Mesenchymal stem cell (in vitro differentiated cells and primary cell): Measurements from ENCODE around the gene SEC24A.

Experiments
- DNase-seq: peaks from one replicate; pipeline ENCODE4 v3.0.0-alpha.2; 2013
- H2AFZ ChIP-seq: one replicate; pipeline ENCODE4 v1.6.1; 2013; ENCODE audit warnings: low read depth, mild to moderate bottlenecking, control low read depth, inconsistent platforms, low read length, moderate library complexity
- H2AK5ac ChIP-seq: 2 replicates; pipeline ENCODE4 v1.6.1; 2013; ENCODE audit warnings: low read length, moderate library complexity, mild to moderate bottlenecking, inconsistent platforms; ENCODE audit not compliant: severe bottlenecking
- H2BK120ac ChIP-seq: one replicate; pipeline ENCODE4 v1.6.1; 2013; ENCODE audit warnings: low read depth, mild to moderate bottlenecking, inconsistent platforms, low read length, moderate library complexity
- H2BK12ac ChIP-seq, 2 experiments: one replicate each; pipeline ENCODE4 v1.6.1; 2013; ENCODE audit warnings: inconsistent platforms in 2 of 2, low read length in 2 of 2, mild to moderate bottlenecking in 2 of 2, moderate library complexity in 2 of 2, control low read depth in 1 of 2
- H2BK15ac ChIP-seq: one replicate; pipeline ENCODE4 v1.6.1; 2013; ENCODE audit warnings: mild to moderate bottlenecking, low read depth, inconsistent platforms; ENCODE audit not compliant: poor library complexity, severe bottlenecking
- H2BK5ac ChIP-seq: 2 replicates; pipeline ENCODE4 v1.6.1; 2013; ENCODE audit warnings: low read depth, mild to moderate bottlenecking, low read length, control low read depth, inconsistent platforms; ENCODE audit not compliant: poor library complexity, severe bottlenecking
- H3K14ac ChIP-seq, 2 experiments: one replicate each; pipeline ENCODE4 v1.6.1; 2013; ENCODE audit warnings: inconsistent platforms in 2 of 2, low read length in 2 of 2, control low read depth in 1 of 2, mild to moderate bottlenecking in 1 of 2, moderate library complexity in 1 of 2
- H3K18ac ChIP-seq, 2 experiments: one replicate each; pipeline ENCODE4 v1.6.1; 2013; ENCODE audit warnings: inconsistent platforms in 2 of 2, low read length in 2 of 2, control low read depth in 1 of 2, low read depth in 1 of 2, mild to moderate bottlenecking in 1 of 2
- H3K23ac ChIP-seq, 2 experiments: one replicate each; pipeline ENCODE4 v1.6.1; 2013; ENCODE audit warnings: inconsistent platforms in 2 of 2, low read length in 2 of 2, mild to moderate bottlenecking in 2 of 2, moderate library complexity in 2 of 2, control low read depth in 1 of 2
- H3K27ac ChIP-seq: 2 replicates; pipeline ENCODE4 v1.5.1; 2013; ENCODE audit warnings: mild to moderate bottlenecking, moderate library complexity, low read length, control low read depth, inconsistent platforms; ENCODE audit not compliant: poor library complexity, severe bottlenecking
- H3K27me3 ChIP-seq, 2 experiments: 2 replicates each; pipeline versions ENCODE4 v1.6.1 to v1.7.0; 2013; ENCODE audit warnings: low read length in 2 of 2, mild to moderate bottlenecking in 2 of 2, moderate library complexity in 2 of 2, control low read depth in 1 of 2, inconsistent platforms in 1 of 2; ENCODE audit not compliant: control insufficient read depth in 1 of 2, insufficient read depth in 1 of 2
- H3K36me3 ChIP-seq, 2 experiments: 2 replicates each; pipeline versions ENCODE4 v1.6.1 to v1.7.0; 2013; ENCODE audit warnings: low read length in 2 of 2, control low read depth in 1 of 2, inconsistent platforms in 1 of 2, low read depth in 1 of 2, mild to moderate bottlenecking in 1 of 2; ENCODE audit not compliant: insufficient read depth in 2 of 2, control insufficient read depth in 1 of 2
- H3K4ac ChIP-seq, 2 experiments: one replicate each; pipeline ENCODE4 v1.6.1; 2013; ENCODE audit warnings: inconsistent platforms in 2 of 2, low read length in 2 of 2, mild to moderate bottlenecking in 2 of 2, moderate library complexity in 2 of 2, control low read depth in 1 of 2, low read depth in 1 of 2
- H3K4me1 ChIP-seq: 2 replicates; pipeline ENCODE4 v1.6.1; 2013; ENCODE audit warnings: low read depth, low read length, control low read depth; ENCODE audit not compliant: control insufficient read depth, insufficient read depth
- H3K4me2 ChIP-seq: 2 replicates; pipeline ENCODE4 v1.6.1; 2013; ENCODE audit warnings: low read length, mild to moderate bottlenecking, inconsistent platforms; ENCODE audit not compliant: poor library complexity, severe bottlenecking
- H3K4me3 ChIP-seq, 2 experiments: 2 replicates each; pipeline versions ENCODE4 v1.5.1 to v1.7.0; 2013; ENCODE audit warnings: low read length in 2 of 2, mild to moderate bottlenecking in 2 of 2, control low read depth in 1 of 2, low read depth in 1 of 2; ENCODE audit not compliant: insufficient read depth in 1 of 2
- H3K79me1 ChIP-seq: replicated peaks from 2 replicates; pipeline ENCODE4 v1.6.1; 2013; ENCODE audit warnings: mild to moderate bottlenecking, control low read depth, low read length, inconsistent platforms; ENCODE audit not compliant: poor library complexity, severe bottlenecking
- H3K9ac ChIP-seq: 2 replicates; pipeline ENCODE4 v1.7.0; 2013; ENCODE audit warnings: mild to moderate bottlenecking, low read length, moderate library complexity
- H3K9me3 ChIP-seq: 2 replicates; pipeline ENCODE4 v1.7.0; 2013; ENCODE audit warnings: mild to moderate bottlenecking, low read length; ENCODE audit not compliant: control insufficient read depth
- H4K8ac ChIP-seq: one replicate; pipeline ENCODE4 v1.6.1; 2013; ENCODE audit warnings: inconsistent platforms, mild to moderate bottlenecking, low read length, moderate library complexity
- H4K91ac ChIP-seq: one replicate; pipeline ENCODE4 v1.6.1; 2013; ENCODE audit warnings: mild to moderate bottlenecking, low read length, inconsistent platforms
- WGBS: methylation state at CpG from one replicate; pipeline ENCODE4 v1.1.7; 2013; ENCODE audit warnings: mixed read lengths; 5-methylcytosine and 5-hydroxymethylcytosine counted together

Gene SEC24A

GRCh38 chr5:134724872-134725271 is 76.3 kb downstream of the SEC24A start:
- Histone ChIP-seq H3K4me3 (no peak overlapping the region), H2BK5ac (no peak overlapping the region), H2BK12ac (no peak overlapping the region), H3K4ac (no peak overlapping the region), H2BK120ac (no peak overlapping the region), H3K14ac (no peak overlapping the region), H3K18ac (no peak overlapping the region), H2BK15ac (no peak overlapping the region), H3K79me1 (peaks cover 7% of the 10 kb centered on the region), H3K4me1 (no peaks in the 10 kb centered on the region), H3K9ac (no peak overlapping the region), H4K91ac (no peak overlapping the region), H3K4me2 (no peak overlapping the region), H3K27me3 (no peaks in the 10 kb centered on the region), H3K36me3 (peaks cover 22 to 68% of the 10 kb centered on the region in 2 experiments), H4K8ac (no peak overlapping the region), H2AFZ (no peak overlapping the region), H3K27ac (no peak overlapping the region), H2AK5ac (no peak overlapping the region), H3K23ac (no peak overlapping the region), H3K9me3 (no peaks in the 10 kb centered on the region)
- DNase-seq, result no peak
- WGBS, result 100% methylated on average over 1 of the region's 1 CpG

- no peak for DNase-seq
- Histone ChIP-seq H3K4me1 (no peaks in the 10 kb centered on the region), H3K4ac (no peak overlapping the region), H3K9me3 (no peaks in the 10 kb centered on the region), H2BK15ac (no peak overlapping the region), H3K23ac (no peak overlapping the region), H3K79me1 (peaks cover under 1% of the 10 kb centered on the region), H3K27me3 (no peaks in the 10 kb centered on the region), H2BK120ac (no peak overlapping the region), H2BK12ac (no peak overlapping the region), H4K8ac (no peak overlapping the region), H2AFZ (no peak overlapping the region), H3K4me3 (no peak overlapping the region), H2BK5ac (no peak overlapping the region), H3K36me3 (peaks cover under 1 to 3% of the 10 kb centered on the region in 2 experiments), H4K91ac (no peak overlapping the region), H3K27ac (no peak overlapping the region), H3K18ac (no peak overlapping the region), H2AK5ac (no peak overlapping the region), H3K4me2 (no peak overlapping the region), H3K9ac (no peak overlapping the region), H3K14ac (no peak overlapping the region)
- 94% methylated on average over 3 of the region's 3 CpGs for WGBS
Measured at GRCh38 chr5:134732819-134733218, 84.2 kb downstream of the SEC24A start.

GRCh38 chr5:134735243-134735642 is 86.7 kb downstream of the SEC24A start:
- H3K27ac ChIP-seq, result no peak overlapping the region
- no peak overlapping the region for H2BK120ac ChIP-seq
- no peaks in the 10 kb centered on the region for H3K36me3 ChIP-seq
- DNase-seq, result no peak
- WGBS, result 89% methylated on average over 4 of the region's 4 CpGs
- H3K9ac ChIP-seq, result no peak overlapping the region
- H3K23ac ChIP-seq, result no peak overlapping the region
- H2BK12ac ChIP-seq, result no peak overlapping the region
- no peak overlapping the region for H2BK5ac ChIP-seq
- no peak overlapping the region for H3K18ac ChIP-seq
- H3K4me3 ChIP-seq, result no peak overlapping the region
- H2AK5ac ChIP-seq, result no peak overlapping the region
- no peaks in the 10 kb centered on the region for H3K27me3 ChIP-seq
- H3K14ac ChIP-seq, result no peak overlapping the region
- no peaks in the 10 kb centered on the region for H3K9me3 ChIP-seq
- peaks cover 4% of the 10 kb centered on the region for H3K79me1 ChIP-seq
- no peak overlapping the region for H2BK15ac ChIP-seq
- no peak overlapping the region for H4K8ac ChIP-seq
- H4K91ac ChIP-seq, result no peak overlapping the region
- no peak overlapping the region for H2AFZ ChIP-seq
- H3K4me1 ChIP-seq, result peaks cover 3% of the 10 kb centered on the region
- H3K4ac ChIP-seq, result no peak overlapping the region
- no peak overlapping the region for H3K4me2 ChIP-seq

- no peak overlapping the region for H2BK15ac ChIP-seq
- no peak overlapping the region for H3K18ac ChIP-seq
- no peak overlapping the region for H2BK12ac ChIP-seq
- peaks cover 3% of the 10 kb centered on the region for H3K4me1 ChIP-seq
- no peak overlapping the region for H2BK120ac ChIP-seq
- no peak overlapping the region for H3K4me3 ChIP-seq
- DNase-seq, result no peak
- no peak overlapping the region for H3K23ac ChIP-seq
- H4K91ac ChIP-seq, result no peak overlapping the region
- no peak overlapping the region for H3K14ac ChIP-seq
- H3K4ac ChIP-seq, result no peak overlapping the region
- no peak overlapping the region for H2BK5ac ChIP-seq
- H4K8ac ChIP-seq, result no peak overlapping the region
- no peaks in the 10 kb centered on the region for H3K27me3 ChIP-seq
- H3K9ac ChIP-seq, result no peak overlapping the region
- no peak overlapping the region for H2AFZ ChIP-seq
- H3K4me2 ChIP-seq, result no peak overlapping the region
- H2AK5ac ChIP-seq, result no peak overlapping the region
- no peaks in the 10 kb centered on the region for H3K9me3 ChIP-seq
- WGBS, result no CpG with 5 or more reads among the region's 2 CpGs
- no peak overlapping the region for H3K27ac ChIP-seq
- H3K79me1 ChIP-seq, result peaks cover 4% of the 10 kb centered on the region
- H3K36me3 ChIP-seq, result peaks cover 0 to 6% of the 10 kb centered on the region in 2 experiments
Measured at GRCh38 chr5:134736173-134736812, 87.7 kb downstream of the SEC24A start.
